Astrocyte of the spinal cord (primary cell): ENCODE results near the gene OLAH.

Experiments used
- DNase-seq: peaks from one replicate; pipeline ENCODE4 v3.0.0; 2011; ENCODE audit warnings: low read depth, low spot score
- H3K4me3 ChIP-seq: 2 replicates; pipeline ENCODE4 v1.5.1; 2011; ENCODE audit warnings: low read depth, mild to moderate bottlenecking, low read length, moderate library complexity
- CTCF ChIP-seq: IDR thresholded peaks from 2 replicates; pipeline ENCODE4 v1.5.1; 2012; ENCODE audit warnings: low read depth, mild to moderate bottlenecking, low read length, inconsistent platforms
- in situ Hi-C: cut with HindIII; loops from 2 replicates; pipeline ENCODE4 v1.10.0; 2017; ENCODE audit warnings: low sequenced_read_pairs

Gene OLAH

GRCh38 chr10:15091418-15091817 is 47.7 kb downstream of the OLAH start:
- in situ Hi-C loops = no loop called here
- TF ChIP-seq CTCF = no peak
- no peak for DNase-seq
- H3K4me3 ChIP-seq = no peak overlapping the region

- no peak for TF ChIP-seq CTCF
- no peak for DNase-seq
- no peak overlapping the region for H3K4me3 ChIP-seq
- in situ Hi-C loops = no loop called here
Measured at GRCh38 chr10:15092855-15093408, 49.2 kb downstream of the OLAH start.

GRCh38 chr10:15096661-15097010 is 52.9 kb downstream of the OLAH start:
- in situ Hi-C loops = no loop called here
- DNase-seq = no peak
- H3K4me3 ChIP-seq = peak overlapping the region; percentile 63
- TF ChIP-seq CTCF = no peak

GRCh38 chr10:15097011-15097812 is 53.5 kb downstream of the OLAH start, which contains the start of gene RPP38:
Gene RPP38 (plus strand): TSS chr10:15097355. CDS start chr10:15103315, 5,960 bp downstream.
- peak; percentile 97 for DNase-seq
- in situ Hi-C loops = no loop called here
- no peak for TF ChIP-seq CTCF
- H3K4me3 ChIP-seq = peak within 1 kb of the TSS; percentile 63

- in situ Hi-C loops = no loop called here
- no peak overlapping the region for H3K4me3 ChIP-seq
- TF ChIP-seq CTCF = no peak
- no peak for DNase-seq
Measured at GRCh38 chr10:15099886-15100285, 56.1 kb downstream of the OLAH start.

- DNase-seq = no peak
- in situ Hi-C loops = no loop called here
- TF ChIP-seq CTCF = no peak
- H3K4me3 ChIP-seq = no peak overlapping the region
Measured at GRCh38 chr10:15103513-15103912, 59.8 kb downstream of the OLAH start.
